H1 (cell line): ENCODE data around the gene CACNG3. TPM values are rescaled to one million over a fixed set of nuclear protein-coding genes. Genes with fewer than 3 reads are reported as not detected.

Experiments
- EZH2 ChIP-seq: fragments of 200-600 bp; sonication (generic); IDR thresholded peaks from 2 replicates; pipeline ENCODE4 v1.7.1; 2012; ENCODE audit warnings: low read depth, mild to moderate bottlenecking, moderate library complexity, low read length, inconsistent platforms; ENCODE audit not compliant: severe bottlenecking
- SAP30 ChIP-seq: fragments of 300-600 bp; sonication (generic); IDR thresholded peaks from 2 replicates; pipeline ENCODE4 v1.7.1; 2012; ENCODE audit warnings: low read length, moderate library complexity, mild to moderate bottlenecking, inconsistent platforms; ENCODE audit not compliant: insufficient read depth, insufficient replicate concordance
- polyA plus RNA-seq, 7 experiments: library from polyadenylated mRNA; depleted of rRNA in 3 of 7; stranded (reverse) in 5 of 7; unstranded in 2 of 7; fragments of >200 nt in 5 of 7; fragments of 200-250 nt in 2 of 7; gene quantifications; 1 replicate in 5 of 7; 2 replicates in 1 of 7; 4 replicates in 1 of 7; pipeline versions ENCODE4 v1.2.1 to v1.2.3, GENCODE V29; 2011 to 2013; ENCODE audit warnings: missing spikeins in 2 of 7, mixed read lengths in 2 of 7
- total RNA-seq: library from RNA; stranded (reverse); fragmentation: NEBNext Ultra II Directional; extraction: Animal tissue kit (Norgen Biotek cat#: 25700); gene quantifications from 2 replicates; pipeline ENCODE4 v1.2.1, GENCODE V29; 2021

The CACNG3 gene
- total and polyA plus RNA-seq, 2 of the 8 experiments (the other 6 are each of a cell fraction or from before 2014, with no cell fraction given), result 0.12 TPM; not detected in 1

GRCh38 chr16:24273508-24274182 lies 17.5 kb downstream of the CACNG3 start (continued):
- TF ChIP-seq EZH2 (no peak), SAP30 (no peak)
